NCI-H774 (cell line): Measurements from ENCODE around the gene ACOXL.

ENCODE experiments used
- DNase-seq: peaks from one replicate; lab custom pipeline; 2025; lab: John Stamatoyannopoulos, UW

The ACOXL gene

GRCh38 chr2:111167076-111167862 is 434.9 kb downstream of the ACOXL start:
- DNase-seq: no peak

GRCh38 chr2:111167863-111168162 is 435.4 kb downstream of the ACOXL start:
- DNase-seq: no peak
